K562 (cell line): ENCODE measurements around the gene TMEM242. TPM values are rescaled to one million over a fixed set of nuclear protein-coding genes. Genes with fewer than 3 reads are reported as not detected.

Experiments
- EGR1 ChIP-seq: fragments of 450-650 bp; conservative IDR thresholded peaks from 2 replicates; pipeline ENCODE4 v1.6.1; 2017; ENCODE audit warnings: mild to moderate bottlenecking
- FOXA3 ChIP-seq, 2 experiments: fragments of 450-650 bp in 1 of 2; sonication (generic) in 1 of 2; formaldehyde crosslinking; IDR thresholded peaks in 1 of 2; conservative IDR thresholded peaks in 1 of 2; 2 replicates each; pipeline versions ENCODE4 v1.4.0 to v1.8.0; 2020 to 2022; ENCODE audit warnings: mild to moderate bottlenecking in 2 of 2, missing genetic modification reagents in 1 of 2
- FOXP1 ChIP-seq: sonication (generic); formaldehyde crosslinking; IDR thresholded peaks from 2 replicates; pipeline ENCODE4 v1.8.0; 2022; ENCODE audit warnings: mild to moderate bottlenecking, missing genetic modification reagents
- HDAC1 ChIP-seq, 2 experiments: fragments of 450-650 bp; IDR thresholded peaks; 2 replicates each; pipeline ENCODE4 v1.6.1; 2016 to 2017; ENCODE audit warnings: inconsistent platforms in 1 of 2, mild to moderate bottlenecking in 1 of 2, moderate library complexity in 1 of 2
- KAT8 ChIP-seq: fragments of 450-650 bp; IDR thresholded peaks from 2 replicates; pipeline ENCODE4 v1.6.1; 2016; ENCODE audit warnings: low read depth, mild to moderate bottlenecking
- MED1 ChIP-seq: sonication (generic); formaldehyde crosslinking; IDR thresholded peaks from 2 replicates; pipeline ENCODE4 v1.8.1; 2023; ENCODE audit warnings: missing genetic modification reagents, borderline replicate concordance
- MEIS2 ChIP-seq: fragments of 450-650 bp; IDR thresholded peaks from 2 replicates; pipeline ENCODE4 v1.6.1; 2014; ENCODE audit warnings: mild to moderate bottlenecking; ENCODE audit not compliant: partially characterized antibody
- NONO ChIP-seq, 2 experiments: fragments of 200-400 bp in 1 of 2; fragments of 450-650 bp in 1 of 2; formaldehyde crosslinking in 1 of 2; IDR thresholded peaks; 2 replicates each; pipeline ENCODE4 v1.6.1; 2017; ENCODE audit warnings: low read depth in 2 of 2, mild to moderate bottlenecking in 2 of 2, moderate library complexity in 2 of 2, low read length in 1 of 2
- NR2C2 ChIP-seq, 2 experiments: fragments of 200-800 bp in 1 of 2; sonication (Bioruptor generic) in 1 of 2; sonication (generic) in 1 of 2; formaldehyde crosslinking in 1 of 2; IDR thresholded peaks; 2 replicates each; pipeline versions ENCODE4 v1.6.1 to v1.8.0; 2016 to 2022; ENCODE audit warnings: mild to moderate bottlenecking in 1 of 2, missing compliant biosample characterization in 1 of 2, missing genetic modification characterization in 1 of 2, missing genetic modification reagents in 1 of 2
- NRF1 ChIP-seq, 2 experiments: fragments of 450-650 bp; IDR thresholded peaks in 1 of 2; conservative IDR thresholded peaks in 1 of 2; 2 replicates each; pipeline ENCODE4 v1.6.1; 2014; ENCODE audit warnings: mild to moderate bottlenecking in 2 of 2
- PHTF2 ChIP-seq: fragments of 250-450 bp; sonication (Bioruptor Pico); IDR thresholded peaks from 2 replicates; pipeline ENCODE4 v1.5.0; 2021; ENCODE audit warnings: mild to moderate bottlenecking
- POLR2B ChIP-seq: fragments of 450-650 bp; IDR thresholded peaks from 2 replicates; pipeline ENCODE4 v1.6.1; 2018; ENCODE audit warnings: low read depth; ENCODE audit not compliant: partially characterized antibody
- SMARCA4 ChIP-seq: fragments of 450-650 bp; IDR thresholded peaks from 2 replicates; pipeline ENCODE4 v1.6.1; 2016
- SRF ChIP-seq, 2 experiments: fragments of 250-450, 450-650 bp in 1 of 2; sonication (Bioruptor Pico) in 1 of 2; sonication (generic) in 1 of 2; formaldehyde crosslinking; IDR thresholded peaks; 2 replicates each; pipeline versions ENCODE4 v1.5.0 to v1.5.1; 2020 to 2022; ENCODE audit warnings: mild to moderate bottlenecking in 1 of 2, missing genetic modification reagents in 1 of 2
- ZBTB7A ChIP-seq: IDR thresholded peaks from 2 replicates; pipeline ENCODE4 v1.6.1; 2011; ENCODE audit warnings: low read depth, mild to moderate bottlenecking, low read length, moderate library complexity, borderline replicate concordance; ENCODE audit not compliant: control insufficient read depth
- ZNF263 ChIP-seq: sonication (generic); formaldehyde crosslinking; IDR thresholded peaks from 2 replicates; pipeline ENCODE4 v1.8.0; 2022; ENCODE audit warnings: mild to moderate bottlenecking, missing genetic modification reagents, borderline replicate concordance
- ZNF316 ChIP-seq: fragments of 450-650 bp; IDR thresholded peaks from 2 replicates; pipeline ENCODE4 v1.6.1; 2016
- ZNF324 ChIP-seq: fragments of 250-450 bp; sonication (Bioruptor Pico); IDR thresholded peaks from 2 replicates; pipeline ENCODE4 v1.4.0; 2020; ENCODE audit warnings: mild to moderate bottlenecking
- ZNF395 ChIP-seq: fragments of 200-800 bp; sonication (Bioruptor generic); IDR thresholded peaks from 2 replicates; pipeline ENCODE4 v1.6.1; 2017; ENCODE audit warnings: missing genetic modification characterization, missing compliant biosample characterization
- polyA plus RNA-seq, 8 experiments: library from polyadenylated mRNA; depleted of rRNA in 4 of 8; stranded (reverse) in 5 of 8; unstranded in 3 of 8; fragments of >200 nt; fragmentation: Nextera tagmentation in 2 of 8; fragmentation: Illumina TruSeq in 1 of 8; extraction: Ambion mirVana in 2 of 8; extraction: Trizol in 1 of 8; gene quantifications; 2 replicates each; pipeline versions ENCODE4 v1.2.1 to v1.2.3, GENCODE V29; 2011 to 2014; ENCODE audit warnings: inconsistent platforms in 1 of 8, missing spikeins in 1 of 8
- total RNA-seq, 7 experiments: library from RNA; depleted of rRNA in 6 of 7; stranded (reverse); fragments of >200 nt in 6 of 7; fragmentation: Illumina TruSeq in 2 of 7; extraction: Trizol in 2 of 7; gene quantifications; 2 replicates each; pipeline versions ENCODE4 v1.2.1 to v1.2.3, GENCODE V29; 2011 to 2021; ENCODE audit warnings: low replicate concordance in 1 of 7
- TF ChIP-seq, protein P1 (sequence below): fragments of 450-650 bp; IDR thresholded peaks from 2 replicates; pipeline ENCODE4 v1.6.1; 2016; ENCODE audit warnings: borderline replicate concordance
- TF ChIP-seq, protein P2 (sequence below): fragments of 450-650 bp; formaldehyde crosslinking; IDR thresholded peaks from 2 replicates; pipeline ENCODE4 v1.4.0; 2020; ENCODE audit warnings: mild to moderate bottlenecking, moderate library complexity
- TF ChIP-seq, protein P3 (sequence below): IDR thresholded peaks from 2 replicates; pipeline ENCODE4 v1.6.1; 2011; ENCODE audit not compliant: insufficient read length; ENCODE audit errors: extremely low read depth

TMEM242 gene
- total and polyA plus RNA-seq, 9 of the 15 experiments (the other 6 are each of a cell fraction or from before 2014, with no cell fraction given) = 9.5 to 35.3 (median 16.5) TPM

GRCh38 chr6:157273756-157274470, 49.4 kb downstream of the TMEM242 start (continued):
- TF ChIP-seq NR2C2 (CRISPR knock-in tag; IDR thresholded peaks at IDR 0.05) = no peak
- TF ChIP-seq NR2C2 (tag; IDR thresholded peaks at IDR 0.05) = no peak
- TF ChIP-seq MEIS2 = no peak
- TF ChIP-seq POLR2B = no peak
- TF ChIP-seq FOXA3 (CRISPR knock-in tag; conservative IDR thresholded peaks at IDR 0.05 in 1 of 2, IDR thresholded peaks at IDR 0.05 in 1 of 2) = no peak
- TF ChIP-seq, protein P1, sequence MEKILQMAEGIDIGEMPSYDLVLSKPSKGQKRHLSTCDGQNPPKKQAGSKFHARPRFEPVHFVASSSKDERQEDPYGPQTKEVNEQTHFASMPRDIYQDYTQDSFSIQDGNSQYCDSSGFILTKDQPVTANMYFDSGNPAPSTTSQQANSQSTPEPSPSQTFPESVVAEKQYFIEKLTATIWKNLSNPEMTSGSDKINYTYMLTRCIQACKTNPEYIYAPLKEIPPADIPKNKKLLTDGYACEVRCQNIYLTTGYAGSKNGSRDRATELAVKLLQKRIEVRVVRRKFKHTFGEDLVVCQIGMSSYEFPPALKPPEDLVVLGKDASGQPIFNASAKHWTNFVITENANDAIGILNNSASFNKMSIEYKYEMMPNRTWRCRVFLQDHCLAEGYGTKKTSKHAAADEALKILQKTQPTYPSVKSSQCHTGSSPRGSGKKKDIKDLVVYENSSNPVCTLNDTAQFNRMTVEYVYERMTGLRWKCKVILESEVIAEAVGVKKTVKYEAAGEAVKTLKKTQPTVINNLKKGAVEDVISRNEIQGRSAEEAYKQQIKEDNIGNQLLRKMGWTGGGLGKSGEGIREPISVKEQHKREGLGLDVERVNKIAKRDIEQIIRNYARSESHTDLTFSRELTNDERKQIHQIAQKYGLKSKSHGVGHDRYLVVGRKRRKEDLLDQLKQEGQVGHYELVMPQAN = peak; percentile 48; the same call in 1 of the 2 replicates
- TF ChIP-seq KAT8 = 0 out of 2 replicates have a peak, but pooled peaks have one; percentile 32
- TF ChIP-seq ZNF263 = no peak
- TF ChIP-seq, protein P2, sequence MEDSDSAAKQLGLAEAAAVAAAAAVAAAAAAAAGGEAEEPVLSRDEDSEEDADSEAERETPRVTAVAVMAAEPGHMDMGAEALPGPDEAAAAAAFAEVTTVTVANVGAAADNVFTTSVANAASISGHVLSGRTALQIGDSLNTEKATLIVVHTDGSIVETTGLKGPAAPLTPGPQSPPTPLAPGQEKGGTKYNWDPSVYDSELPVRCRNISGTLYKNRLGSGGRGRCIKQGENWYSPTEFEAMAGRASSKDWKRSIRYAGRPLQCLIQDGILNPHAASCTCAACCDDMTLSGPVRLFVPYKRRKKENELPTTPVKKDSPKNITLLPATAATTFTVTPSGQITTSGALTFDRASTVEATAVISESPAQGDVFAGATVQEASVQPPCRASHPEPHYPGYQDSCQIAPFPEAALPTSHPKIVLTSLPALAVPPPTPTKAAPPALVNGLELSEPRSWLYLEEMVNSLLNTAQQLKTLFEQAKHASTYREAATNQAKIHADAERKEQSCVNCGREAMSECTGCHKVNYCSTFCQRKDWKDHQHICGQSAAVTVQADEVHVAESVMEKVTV = no peak
- 0 out of 2 replicates have a peak, but pooled peaks have one; percentile 24 for TF ChIP-seq SMARCA4
- peak; percentile 34; the same call in 1 of the 2 replicates for TF ChIP-seq EGR1
- peak in 1 of 2 experiments; percentile 31; a peak in 1 of 4 replicates for TF ChIP-seq SRF (CRISPR knock-in tag; IDR thresholded peaks at IDR 0.05)
- no peak for TF ChIP-seq ZNF395 (CRISPR knock-in tag)
- TF ChIP-seq ZBTB7A = peak; percentile 53; the same call in 1 of the 2 replicates
- peak in 1 of 2 experiments; percentile 7; a peak in 1 of 4 replicates for TF ChIP-seq HDAC1 (IDR thresholded peaks at IDR 0.05)
- TF ChIP-seq ZNF324 (CRISPR knock-in tag) = no peak
- peak; percentile 75 to 81 for TF ChIP-seq NRF1 (conservative IDR thresholded peaks at IDR 0.05 in 1 of 2, IDR thresholded peaks at IDR 0.05 in 1 of 2)
- no peak for TF ChIP-seq ZNF316
- TF ChIP-seq, protein P3, sequence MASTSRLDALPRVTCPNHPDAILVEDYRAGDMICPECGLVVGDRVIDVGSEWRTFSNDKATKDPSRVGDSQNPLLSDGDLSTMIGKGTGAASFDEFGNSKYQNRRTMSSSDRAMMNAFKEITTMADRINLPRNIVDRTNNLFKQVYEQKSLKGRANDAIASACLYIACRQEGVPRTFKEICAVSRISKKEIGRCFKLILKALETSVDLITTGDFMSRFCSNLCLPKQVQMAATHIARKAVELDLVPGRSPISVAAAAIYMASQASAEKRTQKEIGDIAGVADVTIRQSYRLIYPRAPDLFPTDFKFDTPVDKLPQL = no peak
- TF ChIP-seq MED1 (CRISPR knock-in tag) = no peak
- no peak for TF ChIP-seq NONO (IDR thresholded peaks at IDR 0.05; ENCODE audit: low read depth in 2 of 2, low read length in 1 of 2)
- no peak for TF ChIP-seq PHTF2
- TF ChIP-seq FOXP1 = no peak
